NCI-H1417 treated with DMSO at 0.1 percent for 48 hours (cell line): Measurements from ENCODE around the gene TMEM201.
"Not testable (repeated sequence)": the region's sequence is repeated elsewhere in the genome, so short reads cannot be mapped to it uniquely, and the experiment has no call there.

Experiments used
- DNase-seq: peaks from one replicate; lab custom pipeline; 2025; lab: John Stamatoyannopoulos, UW

Gene TMEM201

GRCh38 chr1:9621032-9621431 lies 32.3 kb downstream of the TMEM201 start:
- no peak for DNase-seq

- DNase-seq: no peak
Observed at GRCh38 chr1:9624081-9624480, 35.4 kb downstream of the TMEM201 start.

- DNase-seq: not testable (repeated sequence)
Observed at GRCh38 chr1:9625030-9625429, 36.3 kb downstream of the TMEM201 start.

GRCh38 chr1:9626201-9626608 lies 37.5 kb downstream of the TMEM201 start:
- DNase-seq: no peak

- DNase-seq: no peak
Observed at GRCh38 chr1:9628541-9629444, 40.1 kb downstream of the TMEM201 start.

- DNase-seq: no peak
Observed at GRCh38 chr1:9629445-9630201, 40.9 kb downstream of the TMEM201 start.

GRCh38 chr1:9630331-9631111 lies 41.8 kb downstream of the TMEM201 start:
- no peak for DNase-seq

GRCh38 chr1:9631613-9632012 lies 42.9 kb downstream of the TMEM201 start:
- no peak for DNase-seq

GRCh38 chr1:9633493-9633892 lies 44.8 kb downstream of the TMEM201 start:
- no peak for DNase-seq

- DNase-seq: no peak
Observed at GRCh38 chr1:9634582-9634981, 45.9 kb downstream of the TMEM201 start.

GRCh38 chr1:9639227-9639626 lies 50.5 kb downstream of the TMEM201 start:
- DNase-seq: no peak

- no peak for DNase-seq
Observed at GRCh38 chr1:9643351-9644256, 54.9 kb downstream of the TMEM201 start.

- DNase-seq: no peak
Observed at GRCh38 chr1:9646037-9646436, 57.3 kb downstream of the TMEM201 start.

- DNase-seq: no peak
Observed at GRCh38 chr1:9648171-9648570, 59.5 kb downstream of the TMEM201 start.

- DNase-seq: no peak
Observed at GRCh38 chr1:9649769-9650168, 61.1 kb downstream of the TMEM201 start.

- DNase-seq: no peak
Observed at GRCh38 chr1:9651220-9651564, 62.5 kb downstream of the TMEM201 start.

GRCh38 chr1:9651565-9652378 lies 63.1 kb downstream of the TMEM201 start, which contains the start of gene PIK3CD:
Gene PIK3CD, plus strand, starts transcription at chr1:9651731. Its CDS starts 58,725 bp downstream, at chr1:9710456.
- no peak for DNase-seq

GRCh38 chr1:9652379-9653209 lies 63.9 kb downstream of the TMEM201 start:
- no peak for DNase-seq

GRCh38 chr1:9653210-9653490 lies 64.4 kb downstream of the TMEM201 start:
- DNase-seq: no peak
